Mammary epithelial cell (primary cell): ENCODE results near the gene GSPT1.

Experiments used
- EZH2 ChIP-seq: IDR thresholded peaks from 2 replicates; pipeline ENCODE4 v1.6.1; 2012; ENCODE audit warnings: low read length, inconsistent platforms, borderline replicate concordance
- TF ChIP-seq, protein P1 (sequence below), 2 donors: IDR thresholded peaks in 1 of 2; conservative IDR thresholded peaks in 1 of 2; 2 replicates each; pipeline ENCODE4 v1.5.1; 2011 to 2012; ENCODE audit warnings: inconsistent platforms in 2 of 2, low read length in 2 of 2, mild to moderate bottlenecking in 2 of 2, control low read depth in 1 of 2, low read depth in 1 of 2; ENCODE audit not compliant: insufficient read depth in 1 of 2; ENCODE audit errors: extremely low read depth in 1 of 2

GRCh38 chr16:11946433-11946832, 30.7 kb upstream of the GSPT1 start:
- TF ChIP-seq, protein P1, sequence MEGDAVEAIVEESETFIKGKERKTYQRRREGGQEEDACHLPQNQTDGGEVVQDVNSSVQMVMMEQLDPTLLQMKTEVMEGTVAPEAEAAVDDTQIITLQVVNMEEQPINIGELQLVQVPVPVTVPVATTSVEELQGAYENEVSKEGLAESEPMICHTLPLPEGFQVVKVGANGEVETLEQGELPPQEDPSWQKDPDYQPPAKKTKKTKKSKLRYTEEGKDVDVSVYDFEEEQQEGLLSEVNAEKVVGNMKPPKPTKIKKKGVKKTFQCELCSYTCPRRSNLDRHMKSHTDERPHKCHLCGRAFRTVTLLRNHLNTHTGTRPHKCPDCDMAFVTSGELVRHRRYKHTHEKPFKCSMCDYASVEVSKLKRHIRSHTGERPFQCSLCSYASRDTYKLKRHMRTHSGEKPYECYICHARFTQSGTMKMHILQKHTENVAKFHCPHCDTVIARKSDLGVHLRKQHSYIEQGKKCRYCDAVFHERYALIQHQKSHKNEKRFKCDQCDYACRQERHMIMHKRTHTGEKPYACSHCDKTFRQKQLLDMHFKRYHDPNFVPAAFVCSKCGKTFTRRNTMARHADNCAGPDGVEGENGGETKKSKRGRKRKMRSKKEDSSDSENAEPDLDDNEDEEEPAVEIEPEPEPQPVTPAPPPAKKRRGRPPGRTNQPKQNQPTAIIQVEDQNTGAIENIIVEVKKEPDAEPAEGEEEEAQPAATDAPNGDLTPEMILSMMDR (conservative IDR thresholded peaks at IDR 0.05 in 1 of 2, IDR thresholded peaks at IDR 0.05 in 1 of 2; ENCODE audit: extremely low read depth in 1 of 2, insufficient read depth in 1 of 2, low read depth in 1 of 2, low read length in 2 of 2), result no peak
- no peak for TF ChIP-seq EZH2
